ENCODE measurements around the gene DCC. TPM values are rescaled to one million over a fixed set of nuclear protein-coding genes. Genes with fewer than 3 reads are reported as not detected.

DCC gene
- polyA plus RNA-seq, 1 donor (not counting 4 experiments of a cell fraction or from before 2014, with no cell fraction given), result not detected

GRCh38 chr18:53543711-53544110, 1203.7 kb downstream of the DCC start:
- no peak overlapping the region for H3K4me3 ChIP-seq (ENCODE audit: control insufficient read depth in 2 of 3, extremely low read depth in 1 of 3, insufficient read depth in 2 of 3, low read depth in 1 of 3, low read length in 3 of 3)
- H3K36me3 ChIP-seq (ENCODE audit: control insufficient read depth in 2 of 2, extremely low read depth in 1 of 2, insufficient read depth in 2 of 2, low read length in 2 of 2), result no peaks in the 10 kb centered on the region
- H3K4me2 ChIP-seq (ENCODE audit: control insufficient read depth, extremely low read depth, insufficient read depth, low read depth, low read length), result no peak overlapping the region
- FAIRE-seq (no peak), DNase-seq (ENCODE audit: low read depth, low spot score) (no peak)
- H3K79me2 ChIP-seq (ENCODE audit: control insufficient read depth, insufficient read depth, low read length), result no peaks in the 10 kb centered on the region
- H3K27ac ChIP-seq (ENCODE audit: control insufficient read depth, insufficient read depth, low read length), result no peak overlapping the region
- no peaks in the 10 kb centered on the region for H4K20me1 ChIP-seq (ENCODE audit: control insufficient read depth, extremely low read depth, insufficient read depth, low read length)
- dilution Hi-C loops (cut with MboI; ENCODE audit: extremely low pct_ligation_motif_present, low sequenced_read_pairs), result no loop called here
- no peaks in the 10 kb centered on the region for H3K9me3 ChIP-seq (ENCODE audit: control insufficient read depth, low read depth, low read length)
- TF ChIP-seq, protein P1, sequence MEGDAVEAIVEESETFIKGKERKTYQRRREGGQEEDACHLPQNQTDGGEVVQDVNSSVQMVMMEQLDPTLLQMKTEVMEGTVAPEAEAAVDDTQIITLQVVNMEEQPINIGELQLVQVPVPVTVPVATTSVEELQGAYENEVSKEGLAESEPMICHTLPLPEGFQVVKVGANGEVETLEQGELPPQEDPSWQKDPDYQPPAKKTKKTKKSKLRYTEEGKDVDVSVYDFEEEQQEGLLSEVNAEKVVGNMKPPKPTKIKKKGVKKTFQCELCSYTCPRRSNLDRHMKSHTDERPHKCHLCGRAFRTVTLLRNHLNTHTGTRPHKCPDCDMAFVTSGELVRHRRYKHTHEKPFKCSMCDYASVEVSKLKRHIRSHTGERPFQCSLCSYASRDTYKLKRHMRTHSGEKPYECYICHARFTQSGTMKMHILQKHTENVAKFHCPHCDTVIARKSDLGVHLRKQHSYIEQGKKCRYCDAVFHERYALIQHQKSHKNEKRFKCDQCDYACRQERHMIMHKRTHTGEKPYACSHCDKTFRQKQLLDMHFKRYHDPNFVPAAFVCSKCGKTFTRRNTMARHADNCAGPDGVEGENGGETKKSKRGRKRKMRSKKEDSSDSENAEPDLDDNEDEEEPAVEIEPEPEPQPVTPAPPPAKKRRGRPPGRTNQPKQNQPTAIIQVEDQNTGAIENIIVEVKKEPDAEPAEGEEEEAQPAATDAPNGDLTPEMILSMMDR (optimal IDR thresholded peaks at IDR 0.05 in 1 of 3, IDR thresholded peaks at IDR 0.05 in 1 of 3, conservative IDR thresholded peaks at IDR 0.05 in 1 of 3; ENCODE audit: extremely low read depth in 1 of 3, insufficient read depth in 2 of 3, low read length in 3 of 3), result no peak
- no peak for TF ChIP-seq EZH2 (IDR thresholded peaks at IDR 0.05; ENCODE audit: low read length)
- H3K9me1 ChIP-seq (ENCODE audit: control insufficient read depth, extremely low read depth, insufficient read depth, low read length), result no peaks in the 10 kb centered on the region
- H2AFZ ChIP-seq (ENCODE audit: control insufficient read depth, low read length), result no peak overlapping the region
- H3K27me3 ChIP-seq (ENCODE audit: control insufficient read depth, extremely low read depth, insufficient read depth, low read length), result no peaks in the 10 kb centered on the region
- H3K4me1 ChIP-seq (ENCODE audit: control insufficient read depth, extremely low read depth, insufficient read depth, low read length), result no peaks in the 10 kb centered on the region
- no peak overlapping the region for H3K9ac ChIP-seq (ENCODE audit: control insufficient read depth, extremely low read depth, insufficient read depth, low read length)

- Histone ChIP-seq H3K27ac (ENCODE audit: control insufficient read depth, insufficient read depth, low read length) (no peak overlapping the region), H4K20me1 (ENCODE audit: control insufficient read depth, extremely low read depth, insufficient read depth, low read length) (no peaks in the 10 kb centered on the region), H3K4me3 (ENCODE audit: control insufficient read depth in 2 of 3, extremely low read depth in 1 of 3, insufficient read depth in 2 of 3, low read depth in 1 of 3, low read length in 3 of 3) (no peak overlapping the region), H3K36me3 (ENCODE audit: control insufficient read depth in 2 of 2, extremely low read depth in 1 of 2, insufficient read depth in 2 of 2, low read length in 2 of 2) (no peaks in the 10 kb centered on the region), H3K9me1 (ENCODE audit: control insufficient read depth, extremely low read depth, insufficient read depth, low read length) (no peaks in the 10 kb centered on the region), H3K4me2 (ENCODE audit: control insufficient read depth, extremely low read depth, insufficient read depth, low read depth, low read length) (no peak overlapping the region), H3K4me1 (ENCODE audit: control insufficient read depth, extremely low read depth, insufficient read depth, low read length) (no peaks in the 10 kb centered on the region), H3K79me2 (ENCODE audit: control insufficient read depth, insufficient read depth, low read length) (no peaks in the 10 kb centered on the region), H3K9me3 (ENCODE audit: control insufficient read depth, low read depth, low read length) (no peaks in the 10 kb centered on the region), H3K27me3 (ENCODE audit: control insufficient read depth, extremely low read depth, insufficient read depth, low read length) (no peaks in the 10 kb centered on the region), H3K9ac (ENCODE audit: control insufficient read depth, extremely low read depth, insufficient read depth, low read length) (no peak overlapping the region), H2AFZ (ENCODE audit: control insufficient read depth, low read length) (no peak overlapping the region)
- DNase-seq (ENCODE audit: low read depth, low spot score) (no peak), FAIRE-seq (no peak)
- TF ChIP-seq, protein P1 (optimal IDR thresholded peaks at IDR 0.05 in 1 of 3, IDR thresholded peaks at IDR 0.05 in 1 of 3, conservative IDR thresholded peaks at IDR 0.05 in 1 of 3; ENCODE audit: extremely low read depth in 1 of 3, insufficient read depth in 2 of 3, low read length in 3 of 3), result no peak
- no peak for TF ChIP-seq EZH2 (IDR thresholded peaks at IDR 0.05; ENCODE audit: low read length)
- dilution Hi-C loops (cut with MboI; ENCODE audit: extremely low pct_ligation_motif_present, low sequenced_read_pairs), result no loop called here
Measured at GRCh38 chr18:53544917-53545316, 1204.9 kb downstream of the DCC start.

All from keratinocyte (primary cell).